NCI-H1417 treated with DMSO at 0.1 percent for 48 hours (cell line): ENCODE data around the gene TSPAN14.
"Not testable (repeated sequence)": the region's sequence is repeated elsewhere in the genome, so short reads cannot be mapped to it uniquely, and the experiment has no call there.

Experiments used
- DNase-seq: peaks from one replicate; lab custom pipeline; 2025; lab: John Stamatoyannopoulos, UW

Gene TSPAN14

DNA sequence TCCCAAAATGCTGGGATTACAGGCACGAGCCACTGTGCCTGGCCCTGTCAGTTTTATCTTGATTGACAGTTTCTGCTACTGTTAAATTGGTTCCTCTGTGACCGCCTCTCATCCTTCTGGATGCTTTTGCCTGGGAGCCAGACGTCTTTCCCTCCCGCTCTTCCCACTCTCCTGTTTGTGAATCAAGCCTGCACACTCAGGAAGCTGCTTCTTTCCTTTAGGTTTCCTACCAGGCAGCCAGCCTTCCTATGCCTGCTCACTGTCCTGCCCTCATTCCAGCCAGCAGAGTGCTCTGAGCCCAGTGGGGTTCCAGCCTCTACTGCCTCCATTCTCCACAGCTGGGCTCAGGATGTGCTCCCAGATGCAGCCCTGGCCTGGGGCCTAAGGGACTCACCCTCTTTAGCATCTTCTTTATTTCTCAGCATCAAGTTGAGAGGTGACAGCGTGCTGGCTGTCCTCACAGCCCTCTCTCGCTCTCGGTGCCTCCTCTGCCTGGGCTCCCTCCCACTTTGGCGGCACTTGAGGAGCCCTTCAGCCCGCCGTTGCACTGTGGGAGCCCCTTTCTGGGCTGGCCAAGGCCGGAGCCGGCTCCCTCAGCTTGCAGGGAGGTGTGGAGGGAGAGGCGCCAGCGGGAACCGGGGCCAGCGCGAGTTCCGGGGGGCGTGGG, 88.7 kb downstream of the TSPAN14 start:
- no peak for DNase-seq

DNA sequence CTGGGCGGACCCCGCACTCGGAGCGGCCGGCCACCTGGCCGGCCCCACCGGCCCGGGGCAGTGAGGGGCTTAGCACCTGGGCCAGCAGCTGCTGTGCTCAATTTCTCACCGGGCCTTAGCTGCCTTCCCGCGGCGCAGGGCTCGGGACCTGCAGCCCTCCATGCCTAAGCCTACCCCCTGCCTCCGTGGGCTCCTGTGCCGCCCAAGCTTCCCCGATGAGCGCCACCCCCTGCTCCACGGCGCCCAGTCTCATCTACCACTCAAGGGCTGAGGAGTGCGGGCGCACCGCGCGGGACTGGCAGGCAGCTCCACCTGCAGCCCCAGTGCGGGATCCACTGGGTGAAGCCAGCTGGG, 89.2 kb downstream of the TSPAN14 start:
- not testable (repeated sequence) for DNase-seq

DNA sequence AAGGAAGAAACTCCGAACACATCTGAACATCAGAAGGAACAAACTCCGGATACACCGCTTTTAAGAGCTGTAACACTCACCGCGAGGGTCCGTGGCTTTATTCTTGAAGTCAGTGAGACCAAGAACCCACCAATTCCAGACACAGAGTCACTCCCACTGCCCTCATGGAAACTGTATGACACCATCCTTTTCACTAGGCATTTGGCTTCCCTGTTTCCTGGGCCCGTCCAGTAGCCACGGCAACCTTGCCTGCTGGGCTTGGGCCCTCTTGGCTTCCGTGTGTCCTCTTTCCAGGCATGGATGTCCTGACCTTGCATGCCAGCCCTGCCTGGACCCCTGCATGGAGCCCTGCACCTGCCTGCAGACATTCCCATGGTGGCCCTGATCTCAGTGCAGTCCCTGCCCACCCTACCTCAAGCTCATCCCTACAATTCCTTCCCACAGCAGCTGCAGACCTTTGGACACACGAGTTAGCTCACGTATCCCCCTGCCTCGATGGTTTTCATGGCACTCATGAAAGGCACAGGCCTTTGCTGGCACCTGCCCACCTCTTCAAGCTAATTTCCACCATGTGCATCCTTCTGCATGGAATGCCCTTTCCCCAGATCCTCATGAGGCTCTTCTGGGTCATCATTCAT, 90.3 kb downstream of the TSPAN14 start:
- no peak for DNase-seq

DNA sequence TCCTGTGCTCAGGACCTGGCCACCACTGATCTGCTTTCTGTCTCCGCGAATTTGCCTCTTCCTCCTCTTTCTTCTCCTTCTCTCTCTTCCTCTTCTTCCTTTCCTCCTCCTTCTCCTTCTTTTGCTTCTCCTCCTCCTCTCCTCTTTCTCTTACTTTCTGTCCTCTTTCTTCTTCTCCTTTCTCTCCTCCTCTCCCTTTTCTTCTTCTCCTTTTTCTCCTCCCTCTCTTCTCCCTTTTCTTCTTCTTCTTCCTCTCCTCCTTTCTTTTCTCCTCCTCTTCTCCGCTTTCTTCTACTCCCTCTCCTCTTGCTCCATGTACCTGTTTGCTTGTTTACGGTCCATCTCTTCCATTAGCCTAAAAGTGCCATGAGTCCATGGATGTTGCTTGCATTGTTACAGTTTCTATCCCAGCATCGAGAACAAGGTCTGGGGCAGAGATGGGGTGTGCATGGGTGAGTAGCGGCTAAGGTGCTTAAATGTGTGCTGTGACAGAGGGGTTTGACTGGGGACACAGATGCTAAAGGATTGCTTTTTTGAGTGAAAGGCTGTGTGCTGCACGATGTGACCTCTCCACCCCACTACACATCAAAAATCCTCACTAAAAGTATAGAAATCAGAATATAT, 91.3 kb downstream of the TSPAN14 start:
- DNase-seq = no peak

DNA sequence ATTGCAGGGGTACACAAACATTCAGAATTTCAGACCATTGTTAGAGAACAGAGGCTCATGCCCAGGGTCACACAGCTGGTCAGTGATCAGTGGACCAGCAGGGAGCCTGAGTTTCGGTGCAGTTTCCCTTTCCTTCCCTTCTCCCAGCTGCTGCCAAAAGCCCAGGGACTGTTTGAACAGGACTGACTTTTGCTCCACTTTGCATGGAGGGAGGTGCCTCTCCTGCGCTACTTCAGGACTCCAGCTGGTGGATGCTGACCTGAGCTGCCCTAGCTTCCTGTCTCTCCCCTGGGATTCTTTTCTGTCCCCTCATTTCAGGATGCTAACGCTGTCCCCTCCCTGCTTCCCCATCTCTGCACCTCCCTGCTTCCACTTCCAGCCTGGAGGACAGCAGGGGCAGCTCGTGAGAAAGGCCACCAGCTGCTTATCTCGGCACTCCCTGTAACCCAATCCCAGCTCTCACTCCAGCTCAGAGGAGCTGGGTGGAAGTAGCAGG, 98.1 kb downstream of the TSPAN14 start:
- no peak for DNase-seq

DNA sequence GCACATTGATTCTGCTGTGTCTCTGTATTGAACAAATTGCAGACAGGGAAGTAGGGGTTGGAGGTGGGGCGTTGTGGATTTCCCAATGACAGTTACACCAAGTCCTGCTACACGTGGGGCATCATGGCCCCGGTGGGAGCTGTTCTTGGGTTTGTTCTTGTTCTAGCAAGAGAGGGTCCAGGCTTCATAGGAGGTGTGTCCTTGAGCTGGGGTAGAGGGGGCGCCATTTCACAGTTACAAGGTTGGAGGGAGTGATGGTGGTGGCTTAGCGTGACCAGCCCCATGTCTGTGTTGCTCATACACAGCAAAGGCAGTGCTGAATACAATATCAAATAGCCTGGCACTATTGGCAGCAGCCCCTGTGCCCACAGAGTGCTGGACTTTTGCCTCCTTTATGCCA, 99.3 kb downstream of the TSPAN14 start:
- DNase-seq = no peak

DNA sequence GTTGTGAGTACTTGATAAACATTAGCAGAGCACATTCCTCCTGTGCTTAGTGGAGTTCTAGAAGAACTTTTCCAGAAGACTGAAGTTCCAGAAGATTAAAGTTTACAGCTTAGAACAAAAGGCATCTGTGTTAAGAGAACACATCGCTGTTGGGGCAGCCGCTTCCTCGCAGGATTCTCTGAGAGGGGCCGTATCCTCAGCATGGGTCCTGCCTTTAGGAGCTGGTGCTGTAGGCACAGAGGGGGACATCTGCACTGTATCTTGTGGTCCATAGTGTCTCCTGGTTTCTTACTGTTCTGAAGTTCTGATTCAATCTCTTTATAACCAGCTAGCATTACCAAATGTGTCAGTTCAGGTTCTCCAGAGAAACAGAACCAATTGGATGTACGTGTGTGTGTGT, 99.9 kb downstream of the TSPAN14 start:
- no peak for DNase-seq

GRCh38 chr10:80555415-80555814, 101.3 kb downstream of the TSPAN14 start:
- no peak for DNase-seq

- DNase-seq = no peak
Measured at GRCh38 chr10:80561950-80562349, 107.8 kb downstream of the TSPAN14 start.

GRCh38 chr10:80567292-80567691, 113.2 kb downstream of the TSPAN14 start:
- no peak for DNase-seq

- DNase-seq = no peak
Measured at GRCh38 chr10:80569131-80569895, 115.2 kb downstream of the TSPAN14 start.

GRCh38 chr10:80571352-80571751, 117.2 kb downstream of the TSPAN14 start:
- DNase-seq = no peak

DNA sequence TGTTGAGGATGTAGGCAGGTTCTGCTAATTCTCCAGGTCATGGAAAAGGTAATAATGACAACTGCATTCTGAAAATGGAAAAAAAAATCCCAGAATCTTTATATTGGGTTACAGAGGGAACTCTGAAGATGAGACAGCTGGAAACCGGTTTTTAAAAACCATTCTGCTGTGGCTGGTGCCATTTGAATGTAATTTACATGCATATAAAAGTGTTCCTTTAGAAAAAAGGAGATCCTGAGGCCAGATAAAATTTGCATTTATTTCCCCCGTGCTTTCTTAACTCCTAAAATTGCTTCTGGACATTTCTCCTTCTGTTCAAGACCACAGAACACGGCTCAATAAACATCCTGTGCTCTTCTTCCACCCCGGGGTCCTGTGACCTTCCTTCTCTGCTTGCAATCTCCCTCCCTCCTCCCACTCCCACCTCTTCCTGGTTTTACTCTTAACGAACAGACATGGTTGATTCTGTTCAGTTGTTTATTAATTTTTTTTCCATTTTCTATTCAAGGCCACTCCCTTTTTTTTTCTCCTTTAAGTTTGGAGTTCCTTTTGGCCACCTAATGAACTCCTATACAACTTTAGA, 125.2 kb downstream of the TSPAN14 start:
- DNase-seq = no peak

GRCh38 chr10:80579849-80580637, 125.9 kb downstream of the TSPAN14 start:
- no peak for DNase-seq

DNA sequence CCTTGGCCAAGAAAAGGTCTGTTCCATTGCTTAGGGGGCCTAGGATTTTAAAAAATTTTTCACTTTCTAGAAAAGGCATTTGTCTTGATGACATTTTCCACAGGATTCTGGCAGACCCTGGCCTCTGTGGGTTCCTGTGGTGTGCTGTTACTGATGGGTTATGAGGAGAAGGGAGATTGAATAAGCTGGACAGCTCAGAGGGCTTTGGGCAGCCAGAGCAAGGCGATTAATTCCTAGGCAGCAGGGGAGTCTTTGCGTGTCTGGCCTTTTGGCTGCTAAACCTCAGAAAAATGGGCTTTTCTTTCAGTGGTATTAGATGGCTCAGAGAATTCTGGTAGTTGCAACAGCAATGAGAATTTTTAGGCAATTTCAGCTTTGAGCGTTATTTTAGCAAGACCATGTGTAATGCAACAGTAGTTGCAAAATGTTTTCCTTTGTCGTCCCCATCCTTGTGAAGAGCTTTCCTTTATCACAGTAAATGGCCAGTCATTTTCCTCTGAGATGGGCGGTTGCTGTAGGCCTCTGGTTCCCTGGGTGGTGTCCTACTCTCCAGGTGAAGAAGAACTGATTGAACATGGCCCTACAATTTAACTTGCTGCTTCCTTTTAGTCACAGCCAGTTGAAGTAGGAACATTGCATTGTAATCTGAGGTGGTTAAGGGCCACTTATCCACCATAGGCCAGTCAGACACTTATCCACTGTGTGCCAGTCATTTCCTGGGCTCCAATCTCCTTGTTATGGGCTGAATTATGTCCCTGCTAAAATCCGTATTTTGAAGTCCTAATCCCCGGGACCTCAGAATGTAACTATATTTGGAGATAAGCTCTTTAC, 126.7 kb downstream of the TSPAN14 start:
- DNase-seq = no peak

- DNase-seq = no peak
Measured at GRCh38 chr10:80581469-80581835, 127.3 kb downstream of the TSPAN14 start.

- no peak for DNase-seq
Measured at GRCh38 chr10:80582286-80582960, 128.3 kb downstream of the TSPAN14 start.
